Non-pigmented ciliary epithelial cell (primary cell): Measurements from ENCODE around the gene TNFAIP6.
"Not testable (repeated sequence)": the region's sequence is repeated elsewhere in the genome, so short reads cannot be mapped to it uniquely, and the experiment has no call there.

ENCODE experiments used
- DNase-seq: peaks from one replicate; pipeline ENCODE4 v3.0.0-alpha.2; 2010; ENCODE audit warnings: low read depth

Gene TNFAIP6

GRCh38 chr2:151417650-151418049 is 60.3 kb downstream of the TNFAIP6 start:
- no peak for DNase-seq

- not testable (repeated sequence) for DNase-seq
Measured at GRCh38 chr2:151421681-151422080, 64.3 kb downstream of the TNFAIP6 start.

- no peak for DNase-seq
Measured at GRCh38 chr2:151422917-151423439, 65.6 kb downstream of the TNFAIP6 start.

GRCh38 chr2:151423760-151424159 is 66.4 kb downstream of the TNFAIP6 start:
- no peak for DNase-seq
